Suppressor macrophage (primary cell): ENCODE results near the gene TMEM134.
A peak's percentile ranks its signal among the peaks of the same experiment; 100 is the strongest.
"Not testable (repeated sequence)": the region's sequence is repeated elsewhere in the genome, so short reads cannot be mapped to it uniquely, and the experiment has no call there.

Experiments
- DNase-seq, 4 experiments: peaks; one replicate each; pipeline ENCODE4 v3.0.0-alpha.2; 2020 to 2022
- total RNA-seq, 17 experiments: gene quantifications; one replicate each; lab custom pipeline; 2026; ENCODE audit warnings: mixed read lengths in 6 of 17, inconsistent platforms in 3 of 17; lab: John Stamatoyannopoulos, UW

Gene TMEM134, protein sequence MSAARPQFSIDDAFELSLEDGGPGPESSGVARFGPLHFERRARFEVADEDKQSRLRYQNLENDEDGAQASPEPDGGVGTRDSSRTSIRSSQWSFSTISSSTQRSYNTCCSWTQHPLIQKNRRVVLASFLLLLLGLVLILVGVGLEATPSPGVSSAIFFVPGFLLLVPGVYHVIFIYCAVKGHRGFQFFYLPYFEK
- total RNA-seq: 2.9 to 18.9 (median 7.4) reads per million in 17 experiments

- DNase-seq: peak; percentile 96 to 99 (median 97)
Observed at GRCh38 chr11:67468759-67469507, at the start of gene TMEM134. Gene TMEM134 (minus strand): TSS chr11:67469251. CDS start chr11:67469192, 59 bp downstream.

DNA sequence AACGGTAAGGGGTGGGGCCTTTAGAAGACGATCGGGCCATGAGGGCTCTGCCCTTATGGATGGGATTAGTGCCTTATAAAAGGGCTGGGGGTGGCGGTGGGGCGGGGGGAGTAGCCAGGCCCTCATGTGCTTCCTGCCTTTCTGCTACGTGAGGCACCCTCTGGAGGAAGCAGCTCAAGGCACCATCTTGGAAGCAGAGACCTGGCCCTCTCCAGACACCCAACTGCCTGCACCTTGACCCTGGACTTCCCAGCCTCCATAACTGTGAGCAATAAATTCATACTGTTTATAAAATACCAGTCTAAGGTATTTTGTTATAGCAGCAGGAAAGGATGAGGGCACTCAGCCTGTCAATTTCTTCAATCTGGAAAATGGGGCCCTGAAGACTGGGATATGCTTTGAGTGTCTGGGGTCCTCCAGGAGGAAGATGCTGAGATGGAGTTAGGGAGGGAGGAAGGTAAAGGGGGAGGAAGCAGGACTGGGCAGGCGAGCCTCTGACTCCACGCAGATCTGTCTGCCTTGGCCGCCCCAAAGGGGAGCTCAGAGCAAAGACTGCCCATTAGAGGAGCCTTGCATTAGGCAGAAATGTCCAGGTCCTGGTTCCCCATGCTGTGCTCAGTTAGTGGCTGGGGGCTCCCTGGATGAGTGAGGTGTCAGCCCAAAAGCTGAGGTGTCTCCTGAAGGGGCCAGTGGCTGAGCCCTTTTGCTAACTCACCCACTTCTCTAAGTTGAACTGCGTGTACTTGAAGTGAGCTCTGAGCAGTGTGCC is 48.9 kb upstream of the TMEM134 start:
- no peak for DNase-seq

DNA sequence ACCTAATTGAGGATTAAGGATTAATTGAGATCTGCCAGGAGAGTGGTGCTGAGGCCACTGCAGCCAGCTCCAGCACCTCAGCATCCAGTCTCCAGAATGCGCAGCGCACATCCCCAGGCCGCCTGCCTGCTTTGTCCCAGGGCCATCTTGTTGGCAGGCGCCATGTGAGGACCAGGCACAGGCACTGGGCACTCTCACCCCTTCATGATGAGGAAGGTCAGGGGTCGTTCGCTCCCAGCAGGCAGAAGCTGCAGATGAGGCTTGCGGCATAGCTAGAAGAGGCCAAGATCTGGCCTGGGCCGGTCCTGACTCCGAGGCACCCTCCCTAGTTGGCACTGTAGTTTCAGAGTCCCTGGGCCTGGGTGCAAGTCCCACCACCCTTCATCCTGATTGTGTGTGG is 47.8 kb upstream of the TMEM134 start:
- no peak for DNase-seq

- no peak for DNase-seq
Observed at GRCh38 chr11:67514116-67514515, 45.1 kb upstream of the TMEM134 start.

- DNase-seq: not testable (repeated sequence)
Observed at GRCh38 chr11:67511558-67511957, 42.5 kb upstream of the TMEM134 start.

- DNase-seq: no peak
Observed at GRCh38 chr11:67510023-67510345, 40.9 kb upstream of the TMEM134 start.

DNA sequence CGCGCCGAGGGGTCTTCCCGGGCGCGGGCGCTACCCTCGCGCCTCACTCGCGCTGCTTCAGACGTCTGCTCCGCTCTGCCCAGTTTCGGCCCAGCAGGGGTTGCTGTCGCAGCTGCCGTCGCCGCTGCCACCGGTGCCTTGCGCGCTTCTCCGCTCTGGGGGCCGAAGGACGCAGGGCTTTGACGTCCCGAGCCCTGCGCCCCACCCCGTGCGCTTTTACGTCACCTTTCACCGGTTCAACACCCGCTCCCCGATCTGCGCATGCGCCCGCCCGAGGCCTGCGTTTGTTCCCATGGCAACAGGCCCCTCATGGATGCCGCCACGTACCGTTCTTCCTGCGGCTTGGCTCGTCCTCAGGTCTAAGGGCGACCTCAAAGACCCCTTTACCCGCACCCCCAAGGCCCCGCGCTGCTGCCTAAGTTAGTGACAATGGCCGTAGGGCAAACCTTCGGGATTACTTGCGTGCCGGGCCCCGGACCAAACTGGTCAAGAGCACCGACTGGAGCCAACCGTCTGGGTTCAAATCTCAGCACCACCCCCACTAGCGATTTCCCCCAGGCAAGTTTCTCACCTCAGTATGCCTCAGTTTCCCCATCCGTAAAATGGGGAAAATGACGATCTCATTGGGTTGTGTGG is 39.6 kb upstream of the TMEM134 start:
- peak; percentile 98 to 99 (median 99) for DNase-seq

DNA sequence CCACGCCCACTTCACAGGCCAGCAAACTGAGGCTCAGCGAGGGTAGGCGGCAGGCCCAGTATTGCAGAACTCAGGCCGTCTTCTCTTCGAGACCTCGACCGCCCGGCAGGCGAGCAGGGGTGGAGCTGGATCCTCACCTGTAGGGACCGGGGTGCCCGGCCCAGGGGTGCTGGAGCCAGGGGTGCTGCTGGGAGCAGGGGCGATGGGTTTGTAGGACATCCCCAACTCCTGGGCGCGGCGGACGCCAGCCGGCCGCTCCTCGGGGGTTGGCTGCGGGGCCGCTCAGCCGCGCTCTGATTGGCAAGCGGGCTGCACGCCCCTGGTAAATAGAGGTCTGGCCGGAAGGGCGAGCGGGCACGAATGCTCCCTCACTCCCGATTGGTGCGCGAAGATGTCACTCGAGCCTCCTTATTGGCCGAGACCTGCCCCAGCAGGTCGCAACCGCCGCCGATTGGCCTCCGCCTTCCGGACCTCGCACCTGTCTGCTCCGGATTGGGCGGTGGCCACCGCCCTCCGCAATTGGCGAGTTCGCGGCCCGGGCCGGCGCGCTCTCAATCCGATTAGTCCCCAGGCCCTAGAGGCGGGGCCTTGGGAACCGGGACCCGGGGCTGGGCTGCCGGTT is 38.9 kb upstream of the TMEM134 start, which contains the start of gene CDK2AP2:
Gene CDK2AP2, minus strand, starts transcription at position 299 of the 622 bp plus-strand sequence. Its CDS starts 80 bp downstream, at position 219.
- peak; percentile 99 to 100 (median 100) for DNase-seq

DNA sequence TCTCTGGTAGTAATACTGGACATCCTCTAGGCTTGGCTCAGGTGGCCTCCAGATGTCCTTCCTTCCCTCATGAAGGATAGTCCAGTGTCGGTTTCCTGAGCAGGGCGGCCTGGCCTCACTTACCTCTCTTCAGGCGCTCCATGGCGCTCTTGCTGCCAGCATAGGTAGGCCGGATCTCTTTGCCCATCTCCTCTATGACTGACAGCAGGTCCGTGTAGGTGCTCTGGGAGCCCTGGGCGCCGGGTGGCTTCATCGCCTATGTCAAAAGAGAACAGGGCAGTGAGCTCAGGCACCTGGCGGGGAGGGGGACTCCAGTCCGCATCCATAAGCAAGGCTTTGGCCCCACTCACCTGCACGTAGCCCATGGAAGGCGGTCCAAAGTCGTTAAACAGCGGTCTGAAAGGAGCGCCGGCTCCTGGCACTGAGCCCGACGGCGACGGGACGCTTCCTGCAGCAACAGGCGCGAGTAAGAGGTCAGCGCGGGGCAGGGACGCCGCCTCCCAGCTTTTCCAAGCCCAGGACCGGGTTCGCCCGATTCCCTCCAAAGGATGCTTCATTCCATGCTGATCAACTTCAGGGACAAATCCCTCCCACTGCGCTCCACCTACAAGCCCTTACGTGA is 38.3 kb upstream of the TMEM134 start:
- DNase-seq: no peak

DNA sequence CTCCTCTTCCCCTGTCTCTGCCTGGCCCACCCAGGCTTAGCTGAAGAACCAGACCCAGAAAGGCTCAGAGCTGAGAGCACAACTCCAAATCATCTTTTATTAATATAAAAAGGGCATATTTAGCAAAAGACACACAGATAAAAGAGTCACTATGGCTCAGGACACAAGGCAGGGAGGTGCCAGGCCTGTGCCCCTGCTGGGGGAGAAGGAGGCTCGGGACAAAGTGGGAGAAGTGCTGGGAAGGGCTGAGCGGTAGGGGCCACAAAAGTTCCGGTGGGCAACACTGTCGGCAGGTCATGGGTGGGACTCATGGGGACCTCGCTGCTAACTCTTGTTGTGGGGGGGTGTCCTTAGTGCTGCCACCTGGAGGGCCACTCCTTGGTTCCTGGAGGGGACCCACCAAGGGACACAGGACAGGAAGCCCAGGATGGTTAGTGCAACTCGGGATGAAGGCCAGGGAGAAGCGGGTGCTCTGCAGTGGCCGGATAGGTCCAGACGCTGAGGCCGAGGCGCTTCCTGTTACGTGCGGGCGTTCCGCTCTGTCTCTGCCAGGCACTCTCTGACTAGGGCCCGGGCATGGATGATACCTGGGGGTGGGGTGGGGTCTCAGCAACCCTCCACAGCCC is 37.5 kb upstream of the TMEM134 start:
- no peak for DNase-seq

- DNase-seq: peak; percentile 98 to 99 (median 98)
Observed at GRCh38 chr11:67505605-67506396, 36.8 kb upstream of the TMEM134 start.

- peak; percentile 82 to 94 (median 88) for DNase-seq
Observed at GRCh38 chr11:67504950-67505581, 36.0 kb upstream of the TMEM134 start, which contains the start of gene PITPNM1. Gene PITPNM1 (minus strand): TSS chr11:67505363. CDS start chr11:67504180, 1,183 bp downstream.

DNA sequence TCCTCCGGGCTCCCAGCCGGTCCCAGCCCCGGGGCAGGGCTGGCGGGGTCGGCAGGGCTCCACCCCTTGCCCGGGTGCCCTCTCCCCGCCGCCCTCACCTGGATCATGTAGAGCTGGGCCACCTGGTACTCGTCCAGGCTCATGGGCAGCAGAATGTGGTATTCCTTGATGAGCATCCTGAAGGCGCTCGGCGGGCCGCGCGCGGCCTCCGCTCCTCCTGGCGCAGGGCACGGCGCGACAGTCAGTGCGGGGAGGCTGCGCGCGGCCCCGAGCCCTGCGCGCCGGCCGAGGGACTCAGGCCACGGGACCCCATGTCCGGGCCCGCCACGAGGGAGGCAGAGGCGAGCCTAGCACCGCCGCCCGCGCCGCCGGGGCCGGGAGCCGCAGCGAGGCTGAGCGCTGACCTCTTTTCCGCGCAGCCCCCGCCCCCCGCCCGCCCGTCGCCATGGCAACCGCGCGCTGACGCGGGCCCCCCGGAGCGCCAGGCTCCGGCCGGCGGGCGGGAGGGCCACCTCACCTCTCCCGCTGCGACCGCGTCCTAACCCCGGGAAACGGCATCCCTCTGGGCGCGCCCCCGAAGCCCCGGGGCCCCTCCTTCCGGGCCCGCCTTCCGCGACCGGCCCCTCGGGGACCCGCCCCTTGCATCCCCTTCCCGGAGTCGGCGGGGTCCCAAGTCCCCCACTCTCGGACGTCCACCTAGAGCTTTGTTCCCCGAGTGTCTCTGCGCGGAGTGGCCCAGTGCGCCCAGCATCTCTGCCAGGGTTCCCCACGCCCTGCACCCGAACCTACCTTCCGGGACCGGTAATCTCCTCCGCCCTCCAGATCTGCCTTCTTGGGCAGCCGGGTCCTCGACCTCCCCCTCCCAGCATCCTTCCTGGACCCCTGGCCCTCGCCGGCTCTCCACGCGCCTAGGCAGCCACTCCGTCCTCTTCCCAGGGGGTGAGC is 35.2 kb upstream of the TMEM134 start:
- DNase-seq: peak; percentile 6 to 47 (median 23)

DNA sequence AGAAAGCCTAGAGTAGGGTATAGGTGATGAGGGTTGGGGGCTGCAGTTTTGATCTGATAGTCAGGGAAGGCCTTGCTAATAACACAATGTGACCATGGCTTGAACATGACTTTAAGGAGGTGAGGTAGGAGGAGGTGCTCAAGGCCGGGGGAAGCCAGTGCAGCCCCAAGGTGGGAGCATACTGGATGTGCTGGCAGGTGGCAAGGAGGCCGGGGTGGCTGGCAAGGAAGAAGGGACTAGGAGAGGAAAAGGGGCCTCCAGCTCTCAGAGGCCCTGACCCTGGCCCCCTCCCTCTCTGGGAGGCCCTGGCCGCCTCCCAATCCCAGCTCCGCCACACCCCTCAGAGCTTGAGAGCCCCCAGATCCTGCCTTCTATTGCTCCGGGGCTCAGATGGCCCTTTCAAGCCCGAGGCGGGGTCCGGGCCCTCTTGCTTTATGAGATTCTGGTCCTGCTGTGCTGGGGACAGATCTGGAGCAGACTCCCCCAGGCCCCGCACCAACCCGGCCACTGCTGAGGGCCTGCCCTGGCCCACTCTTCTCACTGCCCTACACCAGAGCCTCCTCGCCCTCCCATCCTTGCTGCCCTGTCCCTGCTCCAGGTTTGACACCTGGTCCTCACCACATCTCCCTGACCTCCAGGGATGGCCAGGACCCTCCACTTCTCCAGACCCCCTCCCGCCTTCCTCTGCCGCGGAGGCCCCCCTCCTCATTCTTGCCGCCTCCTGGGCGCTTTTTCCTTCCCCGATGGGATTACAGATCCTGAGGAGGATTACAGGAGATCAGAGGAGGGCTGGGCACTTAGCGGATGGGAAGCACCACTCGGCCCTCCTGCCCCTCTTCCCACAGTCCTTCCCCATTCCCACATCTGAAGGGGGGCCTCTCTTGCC is 34.3 kb upstream of the TMEM134 start:
- no peak for DNase-seq

DNA sequence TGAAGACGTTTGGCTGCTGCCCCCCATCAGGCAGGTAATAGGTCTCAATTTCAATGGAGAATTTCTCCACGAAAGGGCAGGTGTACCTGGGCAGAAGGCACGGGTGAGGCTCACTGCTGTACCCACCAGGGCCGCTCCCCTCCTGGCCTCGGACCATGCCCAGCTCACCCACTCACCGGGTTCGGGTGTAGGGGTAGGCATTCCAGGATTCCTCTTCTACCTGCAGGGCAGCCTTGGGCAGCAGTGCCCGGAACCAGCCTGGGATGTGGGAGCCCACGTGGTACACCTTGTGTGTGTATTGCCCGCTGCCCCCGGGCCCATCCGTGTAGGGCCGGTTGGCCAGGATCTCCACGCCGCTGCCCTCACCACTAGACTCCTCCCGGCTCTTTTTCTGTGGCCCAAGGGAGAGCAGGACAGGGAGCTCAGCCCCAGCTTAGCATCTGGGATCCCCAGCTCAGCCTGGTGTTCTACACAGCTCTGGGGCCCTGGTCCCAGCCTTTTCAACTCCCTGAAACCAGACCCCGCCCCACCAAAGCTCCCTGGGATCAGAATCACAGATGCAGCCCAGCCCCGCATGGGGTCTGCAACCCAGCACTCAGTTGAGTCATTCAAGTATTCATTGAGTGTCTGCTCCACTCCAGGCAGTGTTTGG is 33.4 kb upstream of the TMEM134 start:
- DNase-seq: no peak

DNA sequence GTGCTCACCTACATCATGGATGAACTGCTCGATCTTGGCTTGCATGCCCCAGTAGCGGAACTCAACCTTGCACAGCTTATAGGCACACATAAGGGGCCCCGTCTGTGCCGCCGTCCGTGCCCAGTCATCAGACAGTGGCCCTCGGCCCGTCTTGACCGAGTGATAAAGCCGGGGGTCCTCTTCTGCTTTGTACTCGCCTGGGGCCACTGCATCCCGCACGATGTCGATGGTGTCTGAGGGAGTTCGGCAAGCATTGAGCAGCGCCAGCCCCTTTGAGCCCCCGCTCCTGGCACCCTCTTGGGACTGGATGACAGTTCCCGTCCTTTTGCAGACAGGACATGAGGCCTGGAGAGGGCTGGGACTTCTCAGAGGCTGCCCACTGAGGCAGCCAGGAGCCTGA is 32.8 kb upstream of the TMEM134 start:
- DNase-seq: no peak
